ENCODE measurements around the gene TMEM243.
"Not testable (repeated sequence)": the region's sequence is repeated elsewhere in the genome, so short reads cannot be mapped to it uniquely, and the experiment has no call there.

TMEM243 gene

GRCh38 chr7:87213252-87213651 lies 6.3 kb downstream of the TMEM243 start:
- Histone ChIP-seq H3K79me2 (peaks cover 42% of the 10 kb centered on the region), H3K4me3 (ENCODE audit: low read depth, low read length) (no peak overlapping the region), H3K4me2 (ENCODE audit: low read length) (no peak overlapping the region), H3K9me3 (ENCODE audit: control insufficient read depth, low read length) (no peaks in the 10 kb centered on the region), H3K27ac (no peak overlapping the region), H3K27me3 (ENCODE audit: control insufficient read depth, insufficient read depth, low read length) (no peaks in the 10 kb centered on the region), H3K4me1 (no peaks in the 10 kb centered on the region), H3K36me3 (ENCODE audit: control insufficient read depth, insufficient read depth, low read length) (no peaks in the 10 kb centered on the region), H2AFZ (no peak overlapping the region), H3K9ac (no peak overlapping the region)
- no peak for TF ChIP-seq CTCF (IDR thresholded peaks at IDR 0.05)

GRCh38 chr7:87212498-87212897 lies 7.0 kb downstream of the TMEM243 start:
- Histone ChIP-seq H3K4me2 (ENCODE audit: low read length) (no peak overlapping the region), H3K27me3 (ENCODE audit: control insufficient read depth, insufficient read depth, low read length) (no peaks in the 10 kb centered on the region), H3K4me3 (ENCODE audit: low read depth, low read length) (no peak overlapping the region), H3K79me2 (peaks cover 44% of the 10 kb centered on the region), H3K9ac (no peak overlapping the region), H3K9me3 (ENCODE audit: control insufficient read depth, low read length) (no peaks in the 10 kb centered on the region), H3K4me1 (no peaks in the 10 kb centered on the region), H3K36me3 (ENCODE audit: control insufficient read depth, insufficient read depth, low read length) (no peaks in the 10 kb centered on the region), H2AFZ (no peak overlapping the region), H3K27ac (no peak overlapping the region)
- no peak for TF ChIP-seq CTCF (IDR thresholded peaks at IDR 0.05)

GRCh38 chr7:87210506-87210905 lies 9.0 kb downstream of the TMEM243 start:
- Histone ChIP-seq H3K4me2 (ENCODE audit: low read length) (no peak overlapping the region), H3K79me2 (peaks cover 44% of the 10 kb centered on the region), H2AFZ (no peak overlapping the region), H3K4me3 (ENCODE audit: low read depth, low read length) (no peak overlapping the region), H3K9me3 (ENCODE audit: control insufficient read depth, low read length) (no peaks in the 10 kb centered on the region), H3K9ac (no peak overlapping the region), H3K36me3 (ENCODE audit: control insufficient read depth, insufficient read depth, low read length) (no peaks in the 10 kb centered on the region), H3K27ac (no peak overlapping the region), H3K4me1 (no peaks in the 10 kb centered on the region), H3K27me3 (ENCODE audit: control insufficient read depth, insufficient read depth, low read length) (no peaks in the 10 kb centered on the region)
- no peak for TF ChIP-seq CTCF (IDR thresholded peaks at IDR 0.05)

- no peaks in the 10 kb centered on the region for H3K27me3 ChIP-seq (ENCODE audit: control insufficient read depth, insufficient read depth, low read length)
- H3K36me3 ChIP-seq (ENCODE audit: control insufficient read depth, insufficient read depth, low read length) = no peaks in the 10 kb centered on the region
- no peak overlapping the region for H3K9ac ChIP-seq
- no peak for TF ChIP-seq CTCF (IDR thresholded peaks at IDR 0.05)
- no peaks in the 10 kb centered on the region for H3K4me1 ChIP-seq
- H3K79me2 ChIP-seq = peaks cover 44% of the 10 kb centered on the region
- H2AFZ ChIP-seq = no peak overlapping the region
- no peak overlapping the region for H3K4me3 ChIP-seq (ENCODE audit: low read depth, low read length)
- no peak overlapping the region for H3K4me2 ChIP-seq (ENCODE audit: low read length)
- H3K27ac ChIP-seq = no peak overlapping the region
- H3K9me3 ChIP-seq (ENCODE audit: control insufficient read depth, low read length) = no peaks in the 10 kb centered on the region
These were observed 10.1 kb downstream of the TMEM243 start for GRCh38 chr7:87209295-87209924.

GRCh38 chr7:87206361-87206760 lies 13.2 kb downstream of the TMEM243 start:
- no peak overlapping the region for H3K27ac ChIP-seq
- H3K27me3 ChIP-seq (ENCODE audit: control insufficient read depth, insufficient read depth, low read length) = no peaks in the 10 kb centered on the region
- H3K4me1 ChIP-seq = peaks cover 4% of the 10 kb centered on the region
- H3K36me3 ChIP-seq (ENCODE audit: control insufficient read depth, insufficient read depth, low read length) = no peaks in the 10 kb centered on the region
- no peak overlapping the region for H3K4me2 ChIP-seq (ENCODE audit: low read length)
- no peaks in the 10 kb centered on the region for H3K9me3 ChIP-seq (ENCODE audit: control insufficient read depth, low read length)
- peaks cover 24% of the 10 kb centered on the region for H3K79me2 ChIP-seq
- H3K4me3 ChIP-seq (ENCODE audit: low read depth, low read length) = no peak overlapping the region
- no peak for TF ChIP-seq CTCF (IDR thresholded peaks at IDR 0.05)
- no peak overlapping the region for H2AFZ ChIP-seq
- H3K9ac ChIP-seq = no peak overlapping the region

- not testable (repeated sequence) for H2AFZ ChIP-seq; H3K9me3 ChIP-seq (ENCODE audit: control insufficient read depth, low read length); H3K36me3 ChIP-seq (ENCODE audit: control insufficient read depth, insufficient read depth, low read length); H3K4me3 ChIP-seq (ENCODE audit: low read depth, low read length); H3K4me1 ChIP-seq; H3K4me2 ChIP-seq (ENCODE audit: low read length); H3K27me3 ChIP-seq (ENCODE audit: control insufficient read depth, insufficient read depth, low read length); H3K9ac ChIP-seq; H3K27ac ChIP-seq
- H3K79me2 ChIP-seq = peaks cover 17% of the 10 kb centered on the region
These were observed 13.8 kb downstream of the TMEM243 start for GRCh38 chr7:87205701-87206100.

All from parathyroid adenoma (tissue), 2 donors.